Esophagus squamous epithelium (tissue), 5 donors: ENCODE measurements around the gene ARFRP1. TPM values are rescaled to one million over a fixed set of nuclear protein-coding genes. Genes with fewer than 3 reads are reported as not detected.
"Not testable (repeated sequence)": the region's sequence is repeated elsewhere in the genome, so short reads cannot be mapped to it uniquely, and the experiment has no call there.

ENCODE experiments used
- DNase-seq: peaks from one replicate; lab custom pipeline; 2025; lab: John Stamatoyannopoulos, UW
- H3K27ac ChIP-seq, 4 donors: fragments of 200-600 bp; sonication (generic); one replicate each; pipeline ENCODE4 v1.5.1; 2016 to 2019; ENCODE audit warnings: mild to moderate bottlenecking in 1 of 4
- H3K27me3 ChIP-seq, 4 donors: fragments of 200-600 bp; sonication (generic); 1 replicate in 3 of 4; 2 replicates in 1 of 4; pipeline versions ENCODE4 v1.5.1 to v1.6.0; 2017 to 2021; ENCODE audit warnings: antibody characterized with exemption in 1 of 4
- H3K36me3 ChIP-seq, 3 donors: fragments of 200-600 bp; sonication (generic); one replicate each; pipeline ENCODE4 v1.5.1; 2016 to 2019
- H3K4me1 ChIP-seq, 3 donors: fragments of 200-600 bp; sonication (generic); one replicate each; pipeline ENCODE4 v1.5.1; 2017 to 2019
- H3K4me3 ChIP-seq, 4 donors: fragments of 200-600 bp; sonication (generic); 1 replicate in 3 of 4; 2 replicates in 1 of 4; pipeline ENCODE4 v1.5.1; 2016 to 2019; ENCODE audit warnings: mild to moderate bottlenecking in 2 of 4, moderate library complexity in 1 of 4
- H3K9me3 ChIP-seq, 3 donors: fragments of 200-600 bp; sonication (generic); one replicate each; pipeline ENCODE4 v1.5.1; 2016 to 2019
- CTCF ChIP-seq, 6 experiments: fragments of 450-650 bp in 4 of 6; fragments of 200-600 bp in 2 of 6; sonication (generic) in 2 of 6; IDR thresholded peaks; one replicate each; pipeline ENCODE4 v1.5.1; 2016 to 2019; ENCODE audit warnings: antibody characterized with exemption in 6 of 6, mild to moderate bottlenecking in 4 of 6, moderate library complexity in 4 of 6
- POLR2A ChIP-seq, 4 donors: fragments of 450-650 bp; IDR thresholded peaks; one replicate each; pipeline ENCODE4 v1.6.1; 2017; ENCODE audit warnings: antibody characterized with exemption in 4 of 4, mild to moderate bottlenecking in 4 of 4, moderate library complexity in 3 of 4
- WGBS, 2 donors: methylation state at CpG; one replicate each; pipeline ENCODE4 v1.1.5; 2018; 5-methylcytosine and 5-hydroxymethylcytosine counted together
- intact Hi-C: fragments of 100-400 bp; cut with DNase I; formaldehyde crosslinking; loops from one replicate; pipeline ENCODE4 v1.15.0; 2022
- total RNA-seq, 4 donors: library from RNA; depleted of rRNA; stranded (reverse); fragments of >200 nt; gene quantifications; one replicate each; pipeline ENCODE4 v1.1.0, GENCODE V29; 2016
- donor health status: DM: yes; HTN: yes; CAD: no.

Gene ARFRP1
- total RNA-seq, 4 donors from 2014 or later = 30.4 to 45.5 (median 37.0) TPM

- no peaks in the 10 kb centered on the region for H3K9me3 ChIP-seq
- H3K4me1 ChIP-seq = peaks cover 17 to 22% (median 17%) of the 10 kb centered on the region in 3 donors
- H3K27me3 ChIP-seq = no peaks in the 10 kb centered on the region
- intact Hi-C loops = no loop called here
- H3K36me3 ChIP-seq = peaks cover 0 to 80% (median 3%) of the 10 kb centered on the region in 3 donors
- no peak overlapping the region for H3K27ac ChIP-seq
- H3K4me3 ChIP-seq = no peak overlapping the region
- TF ChIP-seq POLR2A (IDR thresholded peaks at IDR 0.05) = no peak
- TF ChIP-seq CTCF (IDR thresholded peaks at IDR 0.05) = no peak
- 53% methylated on average over 3 of the region's 13 CpGs; no CpG with 5 or more reads in 1 of the 2 donors for whole genome bisulfite sequencing, 2 donors
- no peak for DNase-seq
Measured at GRCh38 chr20:63678071-63678470, 29.7 kb downstream of the ARFRP1 start.

- no peak for DNase-seq
- TF ChIP-seq POLR2A (IDR thresholded peaks at IDR 0.05) (no peak), CTCF (IDR thresholded peaks at IDR 0.05) (no peak)
- H3K27ac ChIP-seq = no peak overlapping the region
- 95 to 97% methylated on average over 16 to 20 of the region's 20 CpGs for WGBS, 2 donors
- H3K4me3 ChIP-seq = no peak overlapping the region
- no peaks in the 10 kb centered on the region for H3K27me3 ChIP-seq
- intact Hi-C loops = no loop called here
- no peaks in the 10 kb centered on the region for H3K4me1 ChIP-seq
- peaks cover 0 to 91% (median 8%) of the 10 kb centered on the region in 3 donors for H3K36me3 ChIP-seq
- no peaks in the 10 kb centered on the region for H3K9me3 ChIP-seq
Measured at GRCh38 chr20:63675681-63676368, 32.0 kb downstream of the ARFRP1 start.

- WGBS, 2 donors = 100% methylated on average over 1 of the region's 14 CpGs; no CpG with 5 or more reads in 1 of the 2 donors
- H3K4me1 ChIP-seq = no peaks in the 10 kb centered on the region
- no peak overlapping the region for H3K27ac ChIP-seq
- no peak for DNase-seq
- no peak overlapping the region for H3K4me3 ChIP-seq
- H3K9me3 ChIP-seq = no peaks in the 10 kb centered on the region
- peaks cover 2 to 77% (median 8%) of the 10 kb centered on the region in 3 donors for H3K36me3 ChIP-seq
- intact Hi-C loops = no loop called here
- TF ChIP-seq CTCF (IDR thresholded peaks at IDR 0.05) (no peak), POLR2A (IDR thresholded peaks at IDR 0.05) (no peak)
- no peaks in the 10 kb centered on the region for H3K27me3 ChIP-seq
Measured at GRCh38 chr20:63673951-63674350, 33.8 kb downstream of the ARFRP1 start.

- Histone ChIP-seq H3K4me1 (no peaks in the 10 kb centered on the region), H3K36me3 (peaks cover 12 to 77% (median 12%) of the 10 kb centered on the region in 3 donors), H3K27ac (no peak overlapping the region), H3K27me3 (no peaks in the 10 kb centered on the region), H3K4me3 (no peak overlapping the region), H3K9me3 (no peaks in the 10 kb centered on the region)
- intact Hi-C loops = no loop called here
- TF ChIP-seq CTCF (IDR thresholded peaks at IDR 0.05) = no peak
- no peak for TF ChIP-seq POLR2A (IDR thresholded peaks at IDR 0.05)
- no peak for DNase-seq
- no CpG with 5 or more reads among the region's 10 CpGs for WGBS, 2 donors
Measured at GRCh38 chr20:63672666-63673065, 35.1 kb downstream of the ARFRP1 start.

GRCh38 chr20:63671695-63672094 lies 36.1 kb downstream of the ARFRP1 start:
- WGBS, 2 donors = 94 to 100% methylated on average over 1 to 8 of the region's 12 CpGs
- intact Hi-C loops, DNase-seq: not testable (repeated sequence)

More at GRCh38 chr20:63671695-63672094, 36.1 kb downstream of the ARFRP1 start:
- not testable (repeated sequence) for H3K27me3 ChIP-seq, H3K4me1 ChIP-seq, H3K4me3 ChIP-seq, H3K9me3 ChIP-seq, H3K27ac ChIP-seq
- peaks cover 12 to 77% (median 18%) of the 10 kb centered on the region in 3 donors for H3K36me3 ChIP-seq
